Mononuclear cell (primary cell): Measurements from ENCODE around the gene SMG6. TPM values are rescaled to one million over a fixed set of nuclear protein-coding genes. Genes with fewer than 3 reads are reported as not detected.
"Not testable (repeated sequence)": the region's sequence is repeated elsewhere in the genome, so short reads cannot be mapped to it uniquely, and the experiment has no call there.

ENCODE experiments used
- H3K27me3 ChIP-seq: 2 replicates; pipeline ENCODE4 v1.6.0; 2011; ENCODE audit warnings: low read length, control low read depth; ENCODE audit not compliant: insufficient read depth
- H3K4me1 ChIP-seq: 2 replicates; pipeline ENCODE4 v1.5.1; 2011; ENCODE audit warnings: mild to moderate bottlenecking, low read length, control low read depth; ENCODE audit not compliant: insufficient read depth
- H3K4me3 ChIP-seq: 2 replicates; pipeline ENCODE4 v1.5.1; 2011; ENCODE audit warnings: mild to moderate bottlenecking, low read length, moderate library complexity
- H3K9me3 ChIP-seq: 2 replicates; pipeline ENCODE4 v1.5.1; 2011; ENCODE audit warnings: low read depth, mild to moderate bottlenecking, control low read depth, low read length
- total RNA-seq: library from RNA; depleted of rRNA; stranded (reverse); fragments of >200 nt; gene quantifications from one replicate; pipeline ENCODE4 v1.2.3, GENCODE V29; 2012

Gene SMG6
- total RNA-seq, 1 donor, result 21.8 TPM

DNA sequence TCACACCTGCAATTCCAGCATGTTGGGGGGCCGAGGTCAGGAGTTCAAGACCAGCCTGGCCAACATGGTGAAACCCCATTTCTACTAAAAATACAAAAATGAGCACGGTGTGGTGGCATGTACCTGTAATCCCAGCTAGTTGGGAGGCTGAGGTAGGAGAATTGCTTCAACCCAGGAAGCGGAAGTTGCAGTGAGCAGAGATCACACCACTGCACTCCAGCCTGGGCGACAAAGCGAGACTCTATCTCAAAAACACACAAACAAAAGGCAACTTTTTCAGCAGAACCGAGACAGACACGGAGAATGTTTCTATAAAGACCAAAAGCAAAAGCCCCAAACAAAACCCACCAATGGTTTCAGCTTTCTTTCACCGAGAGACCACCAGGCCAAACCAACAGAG lies 44.8 kb downstream of the SMG6 start:
- H3K9me3 ChIP-seq, H3K4me3 ChIP-seq, H3K27me3 ChIP-seq: not testable (repeated sequence)
- H3K4me1 ChIP-seq, result peaks cover 30% of the 10 kb centered on the region

DNA sequence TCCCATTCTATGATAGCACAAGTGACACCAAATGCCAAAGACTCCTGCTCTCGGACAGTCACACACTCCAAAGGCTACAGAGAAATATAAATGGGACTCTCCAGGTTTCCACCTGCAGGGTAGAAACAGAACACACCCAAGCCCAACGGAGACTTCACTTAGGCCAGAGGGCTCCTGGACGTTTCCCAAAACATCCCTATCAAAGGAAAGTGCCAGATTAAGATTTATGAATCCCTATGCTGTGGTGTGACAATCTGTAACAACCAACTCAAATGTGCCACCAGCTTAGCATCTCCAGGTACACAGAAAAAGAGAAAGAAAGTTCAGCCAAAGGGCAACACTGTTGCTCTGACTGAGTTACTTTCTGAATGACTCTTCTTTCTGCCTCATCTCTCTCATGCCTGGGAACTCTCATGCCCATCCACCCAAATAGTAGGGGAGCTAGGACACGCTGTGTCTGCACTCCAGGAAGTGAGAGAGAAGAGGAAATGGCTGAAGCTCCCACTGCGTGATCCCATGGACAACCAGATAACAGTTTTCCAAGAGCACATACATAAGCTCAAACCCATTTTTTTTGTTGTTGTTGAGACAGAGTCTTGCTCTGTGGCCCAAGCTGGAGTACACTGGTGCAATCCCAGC lies 49.7 kb downstream of the SMG6 start:
- no peaks in the 10 kb centered on the region for H3K27me3 ChIP-seq
- no peaks in the 10 kb centered on the region for H3K9me3 ChIP-seq
- H3K4me1 ChIP-seq, result peaks cover 14% of the 10 kb centered on the region
- H3K4me3 ChIP-seq, result no peak overlapping the region

DNA sequence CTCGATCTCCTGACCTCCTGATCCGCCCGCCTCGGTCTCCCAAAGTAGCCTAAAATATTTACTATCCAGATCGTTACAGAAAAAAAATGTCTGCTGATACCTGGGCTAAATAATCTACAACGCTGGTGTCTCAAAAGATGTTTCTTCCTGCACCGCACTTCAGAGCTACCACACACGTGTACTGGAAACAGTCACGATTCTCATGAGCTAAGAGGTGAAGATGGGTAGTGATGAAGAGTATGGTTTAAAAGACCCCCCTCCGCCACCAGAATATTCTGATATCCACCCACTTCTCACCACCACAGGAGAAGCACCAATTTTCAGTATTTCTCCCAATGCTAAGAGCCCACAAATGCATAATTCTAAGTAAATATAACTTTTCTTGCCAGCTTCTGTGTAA lies 50.2 kb downstream of the SMG6 start:
- Histone ChIP-seq H3K4me3 (no peak overlapping the region), H3K9me3 (no peaks in the 10 kb centered on the region), H3K4me1 (peaks cover 9% of the 10 kb centered on the region), H3K27me3 (no peaks in the 10 kb centered on the region)

DNA sequence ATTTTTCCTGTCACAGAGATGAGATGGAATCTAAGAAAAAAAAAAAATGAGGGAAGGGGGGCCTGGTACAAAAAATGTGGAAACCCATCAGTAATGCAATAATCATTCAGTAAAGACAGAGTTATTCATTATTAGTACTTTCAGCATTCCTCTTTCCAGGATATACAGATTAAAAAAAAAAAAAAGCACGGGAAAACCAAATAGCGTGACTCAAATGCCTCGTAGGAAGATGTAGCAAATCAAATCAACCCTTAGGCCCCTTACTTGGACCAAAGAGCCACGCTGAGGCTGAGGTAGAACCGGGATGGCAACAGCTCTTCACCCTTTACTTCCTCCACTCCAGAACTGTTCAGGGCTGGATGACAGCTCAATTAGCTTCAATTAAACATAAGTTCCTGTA lies 52.5 kb downstream of the SMG6 start:
- Histone ChIP-seq H3K4me3 (no peak overlapping the region), H3K9me3 (no peaks in the 10 kb centered on the region), H3K27me3 (no peaks in the 10 kb centered on the region), H3K4me1 (peaks cover 5% of the 10 kb centered on the region)

DNA sequence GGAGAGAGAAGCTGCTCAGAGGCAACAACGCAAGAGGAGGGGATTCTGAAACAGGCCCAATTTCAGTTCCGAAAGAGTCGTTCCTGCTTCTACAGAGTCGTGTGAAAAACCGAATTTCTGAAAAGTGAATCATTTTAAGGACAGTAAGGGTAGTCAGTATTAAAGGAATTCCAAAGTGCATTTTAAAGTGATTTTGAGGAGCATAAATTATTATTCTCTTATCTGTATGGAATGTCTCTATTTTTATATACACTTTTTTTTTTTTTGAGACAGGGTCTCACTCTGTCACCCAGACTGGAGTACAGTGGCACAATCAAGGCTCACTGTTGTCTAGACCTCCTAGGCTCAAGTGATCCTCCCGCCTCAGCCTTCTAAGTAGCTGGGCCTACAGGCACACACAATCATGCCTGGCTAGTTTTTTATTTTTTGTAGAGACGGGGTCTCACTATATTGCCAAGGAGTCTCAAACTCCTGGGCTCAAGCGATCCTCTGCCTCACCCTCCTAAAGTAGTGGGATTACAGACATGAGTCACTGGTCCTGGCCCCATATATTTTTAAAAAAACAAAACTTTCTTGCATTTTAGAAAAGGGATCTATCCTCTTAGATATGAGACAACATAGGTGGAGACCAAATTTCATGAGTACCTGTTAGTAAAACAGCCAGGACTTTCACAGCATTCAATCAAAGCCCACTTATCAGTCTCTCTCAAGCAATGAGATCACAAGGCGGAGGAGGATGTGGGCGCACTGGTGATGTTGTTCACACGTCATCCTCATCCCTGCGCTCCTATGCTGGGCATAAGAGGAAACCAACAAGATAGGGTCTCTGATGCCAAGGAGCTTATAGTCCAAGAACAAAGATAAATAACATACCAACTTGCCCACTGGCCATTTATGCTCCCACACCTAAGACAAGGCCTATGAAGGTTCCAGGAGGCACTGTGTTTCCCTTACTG lies 53.2 kb downstream of the SMG6 start:
- Histone ChIP-seq H3K9me3 (no peaks in the 10 kb centered on the region), H3K4me3 (no peak overlapping the region), H3K4me1 (peaks cover 5% of the 10 kb centered on the region), H3K27me3 (no peaks in the 10 kb centered on the region)

DNA sequence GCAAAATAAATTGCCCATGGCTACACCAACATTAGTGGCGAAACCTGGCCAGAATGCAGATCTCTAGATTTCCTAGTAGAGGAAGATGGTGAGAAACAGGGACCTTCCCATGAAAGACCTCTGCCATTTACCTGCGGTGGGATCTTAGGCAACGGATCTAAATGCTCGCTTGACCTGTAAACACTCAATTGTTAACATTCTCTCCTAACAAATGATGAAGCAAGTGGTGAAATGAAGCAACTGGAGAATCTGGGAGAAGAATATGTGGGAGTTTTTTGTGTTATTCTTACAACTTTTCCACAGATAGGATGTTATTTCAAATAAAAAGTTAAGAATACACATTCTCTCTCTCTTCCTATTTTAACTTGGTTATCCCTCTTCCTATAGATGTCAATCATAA lies 56.6 kb downstream of the SMG6 start:
- H3K27me3 ChIP-seq, result no peaks in the 10 kb centered on the region
- no peak overlapping the region for H3K4me3 ChIP-seq
- peaks cover 5% of the 10 kb centered on the region for H3K4me1 ChIP-seq
- H3K9me3 ChIP-seq, result no peaks in the 10 kb centered on the region

DNA sequence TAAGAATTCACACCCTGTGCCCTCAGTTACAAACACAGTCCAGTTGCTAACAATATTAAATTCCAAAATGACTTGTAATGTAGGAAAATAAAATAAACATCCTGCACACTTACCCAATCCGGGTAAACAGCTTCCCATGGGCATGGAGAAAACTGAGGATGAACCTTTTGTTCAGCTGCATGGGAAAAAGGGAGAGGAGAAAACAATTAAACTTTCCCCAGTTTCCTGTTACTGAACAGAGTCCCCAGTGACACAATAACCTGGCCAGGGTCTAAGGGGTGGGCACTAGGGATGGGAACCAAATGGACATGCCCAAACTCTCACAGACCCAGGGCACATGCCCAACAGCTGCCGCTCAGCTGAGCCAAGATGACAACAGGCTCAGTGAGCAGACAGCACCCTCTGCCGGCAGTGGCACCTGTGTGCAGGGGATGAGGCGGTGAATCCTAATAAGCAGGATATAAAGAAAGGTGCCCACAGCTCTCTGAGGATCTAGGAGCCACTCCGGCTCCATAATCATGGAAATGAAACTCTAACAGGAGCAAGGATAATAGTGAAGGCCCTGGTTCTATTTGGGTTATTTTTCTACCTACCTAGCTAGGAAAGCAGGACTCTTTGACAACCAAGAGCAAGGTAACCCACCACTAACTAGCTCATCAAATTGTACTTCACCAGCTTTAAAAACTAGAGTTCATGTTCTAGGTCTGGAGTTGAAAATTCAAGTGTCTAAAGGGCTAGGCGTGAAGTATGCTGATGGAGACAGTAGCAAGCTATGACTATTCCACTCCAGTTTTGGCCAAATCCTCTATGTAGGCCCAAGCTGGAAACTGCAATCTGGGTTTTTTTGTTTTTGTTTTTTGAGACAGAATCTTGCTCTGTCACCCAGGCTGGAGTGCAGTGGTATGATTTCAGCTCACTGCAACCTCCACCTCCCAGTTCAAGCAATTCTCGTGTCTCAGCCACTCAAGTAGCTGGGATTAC lies 58.8 kb downstream of the SMG6 start:
- H3K4me1 ChIP-seq, result peaks cover 5% of the 10 kb centered on the region
- no peak overlapping the region for H3K4me3 ChIP-seq
- H3K9me3 ChIP-seq, result no peaks in the 10 kb centered on the region
- no peaks in the 10 kb centered on the region for H3K27me3 ChIP-seq

DNA sequence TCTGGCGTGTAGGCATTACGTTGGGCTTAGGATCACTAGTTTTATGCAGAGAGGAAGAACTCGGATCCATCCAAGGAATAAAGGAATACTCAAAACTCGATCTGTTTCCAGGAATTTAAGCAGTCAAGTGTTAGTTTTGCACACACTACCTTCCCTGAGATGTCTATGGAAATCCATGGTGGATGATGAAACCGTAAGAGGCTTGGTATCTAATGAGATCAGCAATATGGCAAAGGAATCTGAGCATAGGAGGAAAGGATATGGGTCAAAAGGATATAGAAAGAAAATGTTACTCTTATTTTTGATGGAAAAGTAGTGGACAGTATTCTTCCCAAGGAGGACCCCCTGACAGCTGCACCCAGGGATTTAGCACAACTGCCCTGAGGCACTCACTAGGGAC lies 59.6 kb downstream of the SMG6 start:
- H3K27me3 ChIP-seq, result no peaks in the 10 kb centered on the region
- H3K4me3 ChIP-seq, result no peak overlapping the region
- no peaks in the 10 kb centered on the region for H3K9me3 ChIP-seq
- H3K4me1 ChIP-seq, result peaks cover 5% of the 10 kb centered on the region

DNA sequence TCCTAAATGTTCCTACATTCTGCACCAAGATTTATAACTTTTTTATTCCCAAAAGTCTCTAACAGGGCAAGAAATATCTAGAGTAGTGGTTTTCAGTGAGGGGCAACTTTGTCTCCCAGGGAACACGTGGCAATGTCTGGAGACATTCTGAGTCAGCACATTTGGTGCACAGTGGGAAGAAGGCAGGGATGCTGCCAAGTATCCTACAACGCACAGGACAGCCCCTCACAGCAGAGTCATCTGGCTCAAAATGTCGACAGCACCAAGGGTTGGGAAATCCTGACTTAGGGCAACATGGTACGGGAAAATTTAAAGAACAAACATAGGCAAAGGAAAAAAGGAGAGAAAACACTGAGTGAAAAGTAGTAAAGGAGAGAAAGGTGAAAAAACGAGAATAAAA lies 61.8 kb downstream of the SMG6 start:
- H3K4me1 ChIP-seq, result peaks cover 5% of the 10 kb centered on the region
- no peaks in the 10 kb centered on the region for H3K9me3 ChIP-seq
- H3K4me3 ChIP-seq, result no peak overlapping the region
- no peaks in the 10 kb centered on the region for H3K27me3 ChIP-seq

DNA sequence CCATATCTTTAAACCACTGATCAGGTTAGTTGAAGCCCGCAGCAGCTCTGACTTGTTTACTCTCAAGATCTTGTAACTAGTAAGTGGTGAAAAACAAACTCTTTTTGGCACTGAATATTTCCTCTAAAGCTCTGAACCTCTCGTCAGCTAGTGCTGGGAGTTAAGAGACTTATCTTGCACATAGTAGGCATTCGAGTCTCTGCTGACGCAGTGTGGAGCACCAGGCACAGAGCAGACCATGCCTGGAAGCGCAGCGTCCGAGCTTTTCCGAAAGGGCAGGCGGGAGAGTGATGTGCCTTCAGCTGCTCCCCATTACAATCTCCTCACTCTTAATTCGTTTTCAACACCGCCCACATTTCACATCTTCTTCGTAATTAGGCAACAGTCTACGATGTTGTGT lies 63.0 kb downstream of the SMG6 start:
- no peak overlapping the region for H3K4me3 ChIP-seq
- H3K9me3 ChIP-seq, result no peaks in the 10 kb centered on the region
- peaks cover 5% of the 10 kb centered on the region for H3K4me1 ChIP-seq
- H3K27me3 ChIP-seq, result no peaks in the 10 kb centered on the region

DNA sequence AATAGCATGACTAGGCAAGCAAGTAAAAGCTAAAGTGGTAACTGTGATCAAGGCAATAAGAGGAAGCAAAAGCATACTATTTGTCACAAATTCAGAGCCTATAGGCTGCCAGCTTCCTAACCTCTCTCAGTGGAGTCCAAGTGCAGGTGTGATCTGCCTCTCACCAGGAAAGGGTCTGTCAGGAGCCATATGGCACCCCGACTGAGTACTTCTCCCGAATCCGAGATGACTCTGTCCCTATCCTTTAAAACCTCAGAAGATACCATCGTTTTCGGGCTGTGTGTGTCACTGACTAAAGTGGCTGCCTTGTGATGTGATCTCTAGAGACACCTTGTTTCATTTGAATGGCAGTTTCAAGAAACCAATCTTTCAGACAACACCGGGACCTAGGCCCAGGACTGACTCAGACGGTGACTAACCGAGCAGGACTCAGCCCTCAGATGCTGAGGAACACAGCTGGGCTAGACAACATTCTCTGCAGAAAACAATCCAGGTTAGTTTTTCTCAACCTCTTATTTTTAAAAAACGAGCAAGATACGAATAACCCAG lies 63.6 kb downstream of the SMG6 start:
- Histone ChIP-seq H3K27me3 (no peaks in the 10 kb centered on the region), H3K9me3 (no peaks in the 10 kb centered on the region), H3K4me3 (no peak overlapping the region), H3K4me1 (peaks cover 3% of the 10 kb centered on the region)

DNA sequence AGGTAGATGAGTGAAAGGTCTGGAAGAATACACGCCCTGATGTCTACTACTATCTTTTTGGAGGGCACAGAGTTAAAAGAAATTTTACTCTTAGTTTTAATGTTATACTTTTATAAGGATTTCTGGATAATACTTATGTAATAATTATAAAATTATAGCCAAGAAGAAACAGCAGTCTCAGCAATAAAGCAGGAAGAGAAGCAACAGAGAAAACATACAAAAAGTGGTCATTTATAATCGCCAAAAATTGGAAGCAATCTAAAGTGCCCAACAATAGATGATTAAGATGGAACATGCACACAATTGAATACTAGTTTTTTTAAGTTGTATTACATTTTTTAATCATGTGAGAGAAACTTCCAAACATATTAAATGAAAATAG lies 64.4 kb downstream of the SMG6 start:
- Histone ChIP-seq H3K4me1 (no peaks in the 10 kb centered on the region), H3K27me3 (no peaks in the 10 kb centered on the region), H3K9me3 (no peaks in the 10 kb centered on the region), H3K4me3 (no peak overlapping the region)

DNA sequence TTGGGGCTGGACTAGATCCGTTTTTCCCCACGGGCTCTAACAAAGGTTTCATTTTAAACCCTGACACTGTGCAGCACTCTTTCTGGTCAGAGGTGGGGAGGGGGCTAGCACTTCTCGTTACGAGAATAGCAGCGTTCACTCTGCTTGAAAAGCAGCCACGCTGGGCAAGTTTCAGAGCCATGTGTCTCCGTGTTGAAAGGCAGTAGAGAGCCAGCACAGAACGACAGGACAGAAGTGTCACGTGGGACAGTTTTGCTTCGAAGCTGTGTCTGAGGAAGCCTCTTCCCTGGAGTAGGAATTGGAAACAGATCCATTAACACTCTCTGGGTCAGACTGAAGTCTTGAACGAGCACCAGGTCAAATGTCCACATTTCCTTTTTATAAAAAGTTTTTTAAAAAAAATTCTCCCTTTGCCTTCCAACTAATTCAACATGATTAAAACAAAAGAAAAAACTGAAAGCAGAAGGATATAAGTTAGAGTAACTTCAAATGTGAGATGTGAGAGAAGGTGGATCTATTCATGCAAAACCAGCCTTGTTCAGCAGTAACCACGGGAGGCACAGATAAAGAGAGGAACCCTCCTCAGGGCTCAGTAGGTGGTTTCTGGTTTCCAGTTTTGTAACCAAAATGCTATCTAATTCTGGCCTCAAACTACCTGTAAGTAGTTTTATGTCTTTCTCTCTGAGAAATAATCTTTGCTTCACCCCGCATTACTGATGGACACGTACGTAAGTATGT lies 65.0 kb downstream of the SMG6 start:
- Histone ChIP-seq H3K4me1 (no peaks in the 10 kb centered on the region), H3K4me3 (no peak overlapping the region), H3K27me3 (no peaks in the 10 kb centered on the region), H3K9me3 (no peaks in the 10 kb centered on the region)

DNA sequence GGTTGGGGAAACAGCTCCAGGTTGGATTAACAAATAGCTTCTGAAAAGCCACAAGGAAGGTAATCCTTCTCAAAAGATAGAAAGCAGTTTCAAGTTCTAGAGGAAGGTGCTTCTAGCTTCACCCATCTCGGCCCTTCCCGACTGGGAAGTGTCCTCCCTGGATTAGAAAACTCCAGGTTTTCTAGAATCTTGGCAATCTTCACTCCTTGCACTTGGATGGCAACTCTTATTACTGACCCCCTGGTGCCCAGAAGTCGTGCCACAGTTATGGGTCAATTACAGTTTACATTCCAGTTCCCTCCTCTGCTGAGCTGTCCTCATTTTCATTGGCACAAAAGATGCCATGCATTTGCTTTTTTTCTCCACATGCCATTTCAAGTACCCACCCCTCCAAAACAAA lies 65.6 kb downstream of the SMG6 start:
- no peaks in the 10 kb centered on the region for H3K4me1 ChIP-seq
- H3K27me3 ChIP-seq, result no peaks in the 10 kb centered on the region
- no peaks in the 10 kb centered on the region for H3K9me3 ChIP-seq
- H3K4me3 ChIP-seq, result no peak overlapping the region
